Adrenal gland (tissue), 12 donors: Measurements from ENCODE around the gene CTAG1A. TPM values are rescaled to one million over a fixed set of nuclear protein-coding genes. Genes with fewer than 3 reads are reported as not detected.
A peak's percentile ranks its signal among the peaks of the same experiment; 100 is the strongest.
"Not testable (repeated sequence)": the region's sequence is repeated elsewhere in the genome, so short reads cannot be mapped to it uniquely, and the experiment has no call there.

ENCODE experiments used
- DNase-seq, 7 donors: peaks; one replicate each; pipeline ENCODE4 v3.0.0-alpha.2; 2019 to 2020
- H3K27ac ChIP-seq, 5 donors: fragments of 200-600 bp; sonication (generic) in 4 of 5; 1 replicate in 3 of 5; 2 replicates in 2 of 5; pipeline versions ENCODE4 v1.5.1 to v1.8.0; 2016 to 2020; ENCODE audit warnings: mild to moderate bottlenecking in 1 of 5
- H3K27me3 ChIP-seq: fragments of 200-600 bp; 2 replicates; pipeline ENCODE4 v1.8.0; 2021
- H3K36me3 ChIP-seq, 2 donors: fragments of 200-600 bp; replicated peaks in 1 of 2; 1 replicate in 1 of 2; 2 replicates in 1 of 2; pipeline versions ENCODE4 v1.5.1 to v1.8.0; 2018 to 2022
- H3K4me1 ChIP-seq, 2 donors: fragments of 200-600 bp; replicated peaks in 1 of 2; 1 replicate in 1 of 2; 2 replicates in 1 of 2; pipeline versions ENCODE4 v1.5.1 to v1.8.0; 2018 to 2021
- H3K4me3 ChIP-seq, 4 donors: fragments of 200-600 bp; sonication (generic) in 3 of 4; one replicate each; pipeline ENCODE4 v1.5.1; 2016 to 2018
- H3K9me3 ChIP-seq, 3 donors: fragments of 200-600 bp; sonication (generic) in 1 of 3; replicated peaks in 1 of 3; 1 replicate in 2 of 3; 2 replicates in 1 of 3; pipeline versions ENCODE4 v1.5.1 to v1.8.0; 2016 to 2021
- POLR2A ChIP-seq, 2 donors: fragments of 450-650 bp; IDR thresholded peaks; one replicate each; pipeline ENCODE4 v1.6.1; 2017; ENCODE audit warnings: antibody characterized with exemption in 2 of 2, mild to moderate bottlenecking in 2 of 2, moderate library complexity in 1 of 2
- WGBS, 4 donors: extraction: QIAGEN DNeasy Blood & Tissue Kit in 2 of 4; methylation state at CpG; one replicate each; pipeline versions ENCODE4 v1.1.5 to v1.1.7; 2013 to 2017; 5-methylcytosine and 5-hydroxymethylcytosine counted together
- intact Hi-C, 2 donors: fragments of 100-400 bp; cut with DNase I; formaldehyde crosslinking; loops; one replicate each; pipeline versions ENCODE4 v1.14.1 to v1.15.0; 2022 to 2023
- polyA plus RNA-seq, 3 donors: library from polyadenylated mRNA; stranded (reverse); fragments of 200-250 nt in 2 of 3; fragments of 350-450 nt in 1 of 3; fragmentation: Illumina TruSeq in 1 of 3; extraction: RNeasy Lipid Tissue Mini Kit (QIAGEN cat#74804) in 1 of 3; gene quantifications; one replicate each; pipeline ENCODE4 v1.2.3, GENCODE V29; 2013 to 2014
- total RNA-seq, 9 donors: library from RNA; depleted of rRNA in 4 of 9; stranded (reverse); fragments of >200 nt in 4 of 9; fragments of 120-200 nt in 1 of 9; fragmentation: NEBNext Ultra II Directional in 1 of 9; extraction: Animal tissue kit (Norgen Biotek cat#: 25700) in 1 of 9; gene quantifications; one replicate each; pipeline versions ENCODE4 v1.1.0 to v1.2.4, GENCODE V29; 2013 to 2023
- TF ChIP-seq, protein P1 (sequence below), 6 experiments: fragments of 450-650 bp in 4 of 6; fragments of 200-600 bp in 2 of 6; sonication (generic) in 1 of 6; IDR thresholded peaks; 1 replicate in 5 of 6; 2 replicates in 1 of 6; pipeline versions ENCODE4 v1.5.1 to v1.8.0; 2016 to 2021; ENCODE audit warnings: antibody characterized with exemption in 6 of 6, mild to moderate bottlenecking in 2 of 6, moderate library complexity in 1 of 6
- donor health status: healthy with polysubstance abuse.
- donor health status: Bipolar disorder and iron deficiency.
- donor health status: DM: yes; HTN: yes; CAD: no.
- donor health status: DM: no; HTN: no; CAD: no.
- donor health status: DM: no; HTN: no; CAD: no.
- donor health status: DM: yes; HTN: yes; CAD: no.

The CTAG1A gene
- total and polyA plus RNA-seq, 12 donors, result 0.34 TPM; not detected in 11

DNA sequence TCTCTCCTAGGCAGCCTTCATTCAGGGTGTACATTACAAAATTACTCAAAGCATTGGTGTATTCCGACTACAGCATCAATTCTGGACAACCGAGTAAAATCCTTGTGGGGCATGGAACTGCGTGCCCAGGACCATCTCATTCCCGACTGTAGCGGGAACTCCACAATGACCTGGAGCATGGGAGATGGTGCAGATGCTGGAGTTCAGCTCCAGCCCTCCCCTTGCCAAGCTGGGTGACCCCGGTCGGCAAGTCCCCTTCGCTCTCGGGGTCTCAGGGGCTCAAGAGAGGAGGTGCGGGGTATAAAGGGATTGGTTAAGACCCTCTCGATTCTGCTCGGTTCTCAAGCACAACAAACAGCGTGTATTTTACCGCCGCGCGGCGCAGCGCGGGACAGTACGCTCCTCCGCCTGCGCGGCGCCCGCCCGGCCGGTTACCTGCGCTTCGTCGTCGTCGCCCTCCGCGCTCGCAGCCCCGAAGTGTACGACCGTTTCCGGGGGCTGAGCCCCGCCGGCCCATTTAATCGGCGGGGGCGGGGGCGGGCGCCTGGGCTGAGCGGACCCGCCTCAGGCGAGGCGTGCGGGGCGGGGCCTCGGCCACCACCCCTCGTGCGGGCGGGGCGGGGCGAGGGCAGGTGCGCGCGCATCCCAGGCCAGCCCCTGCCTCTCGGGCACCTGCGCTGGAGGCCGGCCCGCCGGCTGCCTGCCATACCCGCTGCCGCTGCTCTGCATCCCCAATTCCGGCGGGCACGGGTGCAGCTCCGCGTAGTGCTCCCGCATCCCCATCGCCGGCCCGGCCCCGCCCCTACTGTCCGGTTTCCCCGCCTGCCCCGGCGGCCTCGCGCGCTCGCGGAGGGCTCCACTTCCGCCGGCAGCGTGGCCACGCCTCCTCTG lies 38.3 kb upstream of the CTAG1A start, which contains the start of gene G6PD:
G6PD (minus strand) TSS at position 493 of the 891 bp plus-strand sequence. CDS start 691 bp downstream, outside the sequence.
- Histone ChIP-seq H3K4me3 (peak within 1 kb of the TSS; percentile 42 to 78 (median 58)), H3K9me3 (no peaks in the 10 kb centered on the region), H3K27me3 (no peaks in the 10 kb centered on the region), H3K4me1 (peaks cover 22% of the 10 kb centered on the region in 2 donors), H3K27ac (peak within 1 kb of the TSS; percentile 60 to 95 (median 79)), H3K36me3 (no peaks in the 10 kb centered on the region)
- intact Hi-C loops, result no loop called here
- WGBS, 4 donors, result 1 to 49% (median 33%) methylated on average over 38 to 80 of the region's 92 CpGs; no CpG with 5 or more reads in 1 of the 4 donors
- peak in 1 of 2 donors; percentile 34 for TF ChIP-seq POLR2A (IDR thresholded peaks at IDR 0.05)
- TF ChIP-seq, protein P1, sequence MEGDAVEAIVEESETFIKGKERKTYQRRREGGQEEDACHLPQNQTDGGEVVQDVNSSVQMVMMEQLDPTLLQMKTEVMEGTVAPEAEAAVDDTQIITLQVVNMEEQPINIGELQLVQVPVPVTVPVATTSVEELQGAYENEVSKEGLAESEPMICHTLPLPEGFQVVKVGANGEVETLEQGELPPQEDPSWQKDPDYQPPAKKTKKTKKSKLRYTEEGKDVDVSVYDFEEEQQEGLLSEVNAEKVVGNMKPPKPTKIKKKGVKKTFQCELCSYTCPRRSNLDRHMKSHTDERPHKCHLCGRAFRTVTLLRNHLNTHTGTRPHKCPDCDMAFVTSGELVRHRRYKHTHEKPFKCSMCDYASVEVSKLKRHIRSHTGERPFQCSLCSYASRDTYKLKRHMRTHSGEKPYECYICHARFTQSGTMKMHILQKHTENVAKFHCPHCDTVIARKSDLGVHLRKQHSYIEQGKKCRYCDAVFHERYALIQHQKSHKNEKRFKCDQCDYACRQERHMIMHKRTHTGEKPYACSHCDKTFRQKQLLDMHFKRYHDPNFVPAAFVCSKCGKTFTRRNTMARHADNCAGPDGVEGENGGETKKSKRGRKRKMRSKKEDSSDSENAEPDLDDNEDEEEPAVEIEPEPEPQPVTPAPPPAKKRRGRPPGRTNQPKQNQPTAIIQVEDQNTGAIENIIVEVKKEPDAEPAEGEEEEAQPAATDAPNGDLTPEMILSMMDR (IDR thresholded peaks at IDR 0.05), result peak in 1 of 6 experiments; percentile 14
- peak in 4 of 7 donors; percentile 65 to 80 (median 77) for DNase-seq

GRCh38 chrX:154547245-154548027 lies 37.5 kb upstream of the CTAG1A start, which contains the start of gene IKBKG:
Gene IKBKG, plus strand, starts transcription at chrX:154547620. Its CDS starts 4,383 bp downstream, at chrX:154552003.
- peak within 1 kb of the TSS; percentile 60 to 95 (median 79) for H3K27ac ChIP-seq
- peaks cover 14 to 15% of the 10 kb centered on the region in 2 donors for H3K4me1 ChIP-seq
- no peaks in the 10 kb centered on the region for H3K36me3 ChIP-seq
- no peaks in the 10 kb centered on the region for H3K9me3 ChIP-seq
- intact Hi-C loops, result no loop called here
- peak; percentile 90 to 94 (median 91) for DNase-seq
- H3K4me3 ChIP-seq, result peak within 1 kb of the TSS; percentile 42 to 78 (median 58)
- 0 to 46% (median 18%) methylated on average over 23 to 69 of the region's 69 CpGs for WGBS, 4 donors
- H3K27me3 ChIP-seq, result no peaks in the 10 kb centered on the region
- TF ChIP-seq POLR2A (IDR thresholded peaks at IDR 0.05), result peak in 1 of 2 donors; percentile 36
- TF ChIP-seq, protein P1 (IDR thresholded peaks at IDR 0.05), result no peak

DNA sequence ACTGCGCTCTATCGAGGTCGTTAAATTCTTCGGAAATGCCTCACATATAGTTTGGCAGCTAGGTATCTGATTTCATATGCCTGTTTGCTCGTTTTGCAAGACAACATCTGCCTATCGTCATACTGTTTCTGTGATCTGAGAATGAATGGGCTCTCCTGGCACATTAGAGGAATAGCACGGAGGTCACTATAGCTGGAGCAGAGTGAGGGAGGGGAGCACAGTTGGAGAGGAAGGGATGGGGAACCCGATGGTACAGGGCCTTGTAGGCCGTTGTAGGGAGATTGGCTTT lies 37.0 kb upstream of the CTAG1A start:
- intact Hi-C loops, result no loop called here
- Histone ChIP-seq H3K4me1 (peaks cover 10% of the 10 kb centered on the region in 2 donors), H3K4me3 (peak overlapping the region in 3 of 4 donors; percentile 49 to 78 (median 67)), H3K36me3 (no peaks in the 10 kb centered on the region), H3K27ac (peak overlapping the region; percentile 60 to 95 (median 79)), H3K27me3 (no peaks in the 10 kb centered on the region), H3K9me3 (no peaks in the 10 kb centered on the region)
- no peak for DNase-seq
- TF ChIP-seq POLR2A (IDR thresholded peaks at IDR 0.05), result no peak
- TF ChIP-seq, protein P1 (IDR thresholded peaks at IDR 0.05), result no peak
- 0 to 29% (median 9%) methylated on average over 2 to 9 of the region's 9 CpGs for WGBS, 4 donors

GRCh38 chrX:154549766-154550165 lies 35.2 kb upstream of the CTAG1A start:
- Histone ChIP-seq H3K9me3 (no peaks in the 10 kb centered on the region), H3K4me3 (no peak overlapping the region), H3K36me3 (peaks cover 0 to 6% of the 10 kb centered on the region in 2 donors), H3K27me3 (no peaks in the 10 kb centered on the region), H3K4me1 (peaks cover 7 to 10% of the 10 kb centered on the region in 2 donors), H3K27ac (no peak overlapping the region)
- DNase-seq, result no peak
- WGBS, 4 donors, result 57 to 87% (median 75%) methylated on average over 1 of the region's 1 CpG
- intact Hi-C loops, result no loop called here
- no peak for TF ChIP-seq POLR2A (IDR thresholded peaks at IDR 0.05)
- TF ChIP-seq, protein P1 (IDR thresholded peaks at IDR 0.05), result no peak

GRCh38 chrX:154552112-154552806 lies 32.7 kb upstream of the CTAG1A start:
- WGBS, 4 donors, result 79 to 81% (median 80%) methylated on average over 2 to 8 of the region's 18 CpGs
- H3K36me3 ChIP-seq, H3K4me1 ChIP-seq, H3K27me3 ChIP-seq, H3K27ac ChIP-seq, H3K4me3 ChIP-seq, DNase-seq, intact Hi-C loops, H3K9me3 ChIP-seq: not testable (repeated sequence)
